GM12801 (cell line): ENCODE data around the gene ERMARD.

ENCODE experiments used
- CTCF ChIP-seq: IDR thresholded peaks from one replicate; pipeline ENCODE4 v1.5.1; 2011; ENCODE audit warnings: control low read depth; ENCODE audit not compliant: insufficient read length; ENCODE audit errors: extremely low read depth

Gene ERMARD

GRCh38 chr6:169807229-169807628 is 55.8 kb downstream of the ERMARD start:
- TF ChIP-seq CTCF = no peak

- TF ChIP-seq CTCF = no peak
Observed at GRCh38 chr6:169807699-169808607, 56.5 kb downstream of the ERMARD start.

GRCh38 chr6:169808608-169808967 is 57.2 kb downstream of the ERMARD start:
- TF ChIP-seq CTCF = no peak

- TF ChIP-seq CTCF = no peak
Observed at GRCh38 chr6:169809386-169809785, 58.0 kb downstream of the ERMARD start.

GRCh38 chr6:169810066-169810989 is 58.9 kb downstream of the ERMARD start:
- TF ChIP-seq CTCF = no peak

GRCh38 chr6:169811072-169811471 is 59.6 kb downstream of the ERMARD start:
- no peak for TF ChIP-seq CTCF

GRCh38 chr6:169811521-169812256 is 60.3 kb downstream of the ERMARD start:
- no peak for TF ChIP-seq CTCF
